ENCODE results near the gene NDNF.
A peak's percentile ranks its signal among the peaks of the same experiment; 100 is the strongest.

The NDNF gene

GRCh38 chr4:121072224-121073003, at the start of gene NDNF:
NDNF (minus strand) TSS chr4:121072535; CDS start chr4:121045837, 26,698 bp downstream.
- no peak for DNase-seq (ENCODE audit: low read depth in 2 of 2)

GRCh38 chr4:121119715-121120114, 47.4 kb upstream of the NDNF start:
- no peak for DNase-seq (ENCODE audit: low read depth in 2 of 2)

GRCh38 chr4:121118344-121118743, 46.0 kb upstream of the NDNF start:
- no peak for DNase-seq (ENCODE audit: low read depth in 2 of 2)

- no peak for DNase-seq (ENCODE audit: low read depth in 2 of 2)
These were observed 42.4 kb upstream of the NDNF start for GRCh38 chr4:121114756-121115155.

GRCh38 chr4:121112530-121112929, 40.2 kb upstream of the NDNF start:
- no peak for DNase-seq (ENCODE audit: low read depth in 2 of 2)

GRCh38 chr4:121108557-121108956, 36.2 kb upstream of the NDNF start:
- DNase-seq (ENCODE audit: low read depth in 2 of 2): no peak

GRCh38 chr4:121107507-121107906, 35.2 kb upstream of the NDNF start:
- DNase-seq (ENCODE audit: low read depth in 2 of 2): no peak

GRCh38 chr4:121100093-121100775, 27.9 kb upstream of the NDNF start:
- DNase-seq (ENCODE audit: low read depth in 2 of 2): no peak

GRCh38 chr4:121098266-121098665, 25.9 kb upstream of the NDNF start:
- no peak for DNase-seq (ENCODE audit: low read depth in 2 of 2)

GRCh38 chr4:121096629-121097028, 24.3 kb upstream of the NDNF start:
- DNase-seq (ENCODE audit: low read depth in 2 of 2): peak; percentile 36 to 43

GRCh38 chr4:121096191-121096590, 23.9 kb upstream of the NDNF start:
- no peak for DNase-seq (ENCODE audit: low read depth in 2 of 2)

- DNase-seq (ENCODE audit: low read depth in 2 of 2): no peak
These were observed 22.1 kb upstream of the NDNF start for GRCh38 chr4:121094297-121094966.

GRCh38 chr4:121093261-121093660, 20.9 kb upstream of the NDNF start:
- no peak for DNase-seq (ENCODE audit: low read depth in 2 of 2)

- DNase-seq (ENCODE audit: low read depth in 2 of 2): no peak
These were observed 19.6 kb upstream of the NDNF start for GRCh38 chr4:121091941-121092340.

GRCh38 chr4:121088867-121089266, 16.5 kb upstream of the NDNF start:
- no peak for DNase-seq (ENCODE audit: low read depth in 2 of 2)

GRCh38 chr4:121079376-121079775, 7.0 kb upstream of the NDNF start:
- no peak for DNase-seq (ENCODE audit: low read depth in 2 of 2)

- DNase-seq (ENCODE audit: low read depth in 2 of 2): no peak
These were observed 5.2 kb upstream of the NDNF start for GRCh38 chr4:121077496-121077895.

- DNase-seq (ENCODE audit: low read depth in 2 of 2): no peak
These were observed 4.1 kb upstream of the NDNF start for GRCh38 chr4:121076416-121076815.

GRCh38 chr4:121073672-121074381, 1.5 kb upstream of the NDNF start:
- DNase-seq (ENCODE audit: low read depth in 2 of 2): no peak

- no peak for DNase-seq (ENCODE audit: low read depth in 2 of 2)
These were observed 685 bp upstream of the NDNF start for GRCh38 chr4:121073004-121073435.

- DNase-seq (ENCODE audit: low read depth in 2 of 2): no peak
These were observed 603 bp downstream of the NDNF start for GRCh38 chr4:121071640-121072223.

Data from fibroblast of skin of left quadriceps (primary cell).